GM19025 (cell line): ENCODE data around the gene ASCL2.
"Not testable (repeated sequence)": the region's sequence is repeated elsewhere in the genome, so short reads cannot be mapped to it uniquely, and the experiment has no call there.

Experiments used
- ATAC-seq: cut with Tn5 transposase; IDR thresholded peaks from one replicate; pipeline ENCODE4 v1.9.1; 2021; ENCODE audit warnings: mild to moderate bottlenecking, low read depth, moderate library complexity; ENCODE audit not compliant: unreplicated experiment

The ASCL2 gene

DNA sequence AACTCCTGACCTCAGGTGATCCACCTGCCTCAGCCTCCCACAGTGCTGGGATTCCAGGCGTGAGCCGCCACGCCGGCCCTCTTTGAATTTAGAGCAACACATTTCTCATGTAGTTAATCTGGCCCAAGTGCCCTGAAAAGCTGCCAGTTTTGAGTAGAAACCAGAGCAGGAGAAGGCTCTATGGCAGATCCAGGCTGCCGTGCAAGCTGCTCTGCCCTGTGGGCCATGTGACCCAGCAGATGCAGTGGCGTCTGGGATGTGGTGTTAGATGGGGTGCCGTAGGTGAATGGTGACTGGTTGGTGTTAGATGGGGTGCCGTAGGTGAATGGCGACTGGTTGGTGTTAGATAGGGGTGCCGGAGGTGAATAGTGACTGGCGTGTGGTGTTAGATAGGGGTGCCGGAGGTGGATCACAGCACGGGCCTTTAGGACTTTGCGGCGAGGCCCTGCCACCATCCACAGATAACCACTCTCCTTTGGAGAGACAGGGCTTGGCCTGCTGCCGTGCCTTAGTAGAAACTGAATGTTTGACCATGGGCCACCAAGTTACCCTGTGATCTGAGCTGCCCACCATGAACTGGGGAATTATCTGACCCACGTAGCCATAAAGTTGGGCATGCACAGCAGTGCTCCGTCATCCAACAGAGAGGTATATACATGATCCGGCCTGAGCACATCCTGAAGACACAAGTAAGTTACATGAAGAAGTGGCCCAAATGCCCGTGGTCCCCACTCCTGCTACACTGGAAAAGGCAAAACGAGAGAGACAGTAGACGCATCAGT, 32.7 kb downstream of the ASCL2 start:
- ATAC-seq = no peak

DNA sequence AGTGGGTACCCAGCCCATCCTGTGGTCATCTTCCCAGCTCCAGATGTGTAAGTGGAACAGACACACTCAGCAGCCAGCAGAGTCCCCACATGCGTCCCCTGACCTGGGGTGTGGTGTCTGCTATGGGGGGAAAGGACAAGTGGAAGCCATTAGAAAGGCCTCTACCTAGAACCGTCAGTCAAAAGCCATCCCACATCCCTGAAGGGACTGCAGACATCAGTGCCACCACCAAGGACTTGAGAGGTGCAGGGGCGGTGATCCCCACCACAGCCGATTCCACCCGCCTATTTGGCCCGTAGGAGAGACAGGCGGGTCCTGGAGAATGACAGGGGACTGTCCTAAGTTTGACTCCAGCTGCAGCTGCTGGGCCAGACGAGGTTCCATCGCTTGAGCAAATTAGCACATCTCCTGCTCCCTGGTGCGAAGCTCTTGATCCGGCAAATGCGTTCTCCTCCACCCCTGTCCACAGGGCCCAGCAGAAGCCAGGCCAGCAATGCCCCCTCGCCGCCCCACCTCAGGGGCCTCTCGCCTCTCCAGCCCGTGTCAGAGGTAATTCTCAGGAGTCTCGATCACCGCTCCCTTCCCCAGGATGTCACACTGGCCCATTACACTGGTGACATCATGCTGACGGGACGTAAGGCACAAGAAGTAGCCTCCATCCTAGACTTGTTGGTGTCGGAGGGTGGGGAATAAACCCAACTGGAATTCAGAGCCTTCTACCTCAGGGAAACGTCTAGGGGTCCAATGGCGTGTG, 33.8 kb downstream of the ASCL2 start:
- ATAC-seq = not testable (repeated sequence)

DNA sequence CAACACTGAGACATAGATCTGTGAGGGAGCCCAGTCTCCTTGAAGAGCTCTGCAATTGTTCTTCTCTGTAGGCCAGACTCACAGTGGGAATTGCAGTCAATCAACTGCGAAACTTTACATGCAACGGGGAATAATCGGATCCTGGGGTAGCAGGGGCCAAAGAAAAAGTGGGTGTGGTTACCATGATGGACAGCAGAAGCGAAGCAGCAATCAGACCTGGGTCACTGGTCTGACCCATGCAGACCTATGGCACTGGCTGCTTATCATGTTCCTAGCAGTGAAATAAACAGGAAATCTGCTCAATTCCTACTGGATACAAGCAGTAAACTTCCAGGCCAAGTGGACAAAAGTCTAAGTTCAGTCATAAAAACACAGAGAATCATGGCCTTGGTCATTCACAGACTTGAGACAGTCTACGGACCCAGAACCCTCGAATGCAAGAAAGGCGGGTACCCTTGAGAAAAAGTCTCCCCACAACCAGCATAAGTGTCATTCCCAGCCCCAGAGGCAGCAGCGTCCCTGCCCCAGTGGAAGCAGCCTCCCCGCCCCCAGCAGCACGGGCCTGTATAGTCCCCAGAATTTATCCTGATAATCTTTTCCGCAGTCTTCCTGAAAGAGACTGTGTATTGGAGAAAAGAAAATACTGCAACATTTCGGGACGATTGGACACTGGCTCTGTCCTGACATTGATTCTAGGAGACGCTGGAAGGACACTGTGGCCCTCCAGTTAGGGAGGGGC, 34.6 kb downstream of the ASCL2 start:
- ATAC-seq = no peak

- no peak for ATAC-seq
Measured at GRCh38 chr11:2234963-2235362, 35.4 kb downstream of the ASCL2 start.

DNA sequence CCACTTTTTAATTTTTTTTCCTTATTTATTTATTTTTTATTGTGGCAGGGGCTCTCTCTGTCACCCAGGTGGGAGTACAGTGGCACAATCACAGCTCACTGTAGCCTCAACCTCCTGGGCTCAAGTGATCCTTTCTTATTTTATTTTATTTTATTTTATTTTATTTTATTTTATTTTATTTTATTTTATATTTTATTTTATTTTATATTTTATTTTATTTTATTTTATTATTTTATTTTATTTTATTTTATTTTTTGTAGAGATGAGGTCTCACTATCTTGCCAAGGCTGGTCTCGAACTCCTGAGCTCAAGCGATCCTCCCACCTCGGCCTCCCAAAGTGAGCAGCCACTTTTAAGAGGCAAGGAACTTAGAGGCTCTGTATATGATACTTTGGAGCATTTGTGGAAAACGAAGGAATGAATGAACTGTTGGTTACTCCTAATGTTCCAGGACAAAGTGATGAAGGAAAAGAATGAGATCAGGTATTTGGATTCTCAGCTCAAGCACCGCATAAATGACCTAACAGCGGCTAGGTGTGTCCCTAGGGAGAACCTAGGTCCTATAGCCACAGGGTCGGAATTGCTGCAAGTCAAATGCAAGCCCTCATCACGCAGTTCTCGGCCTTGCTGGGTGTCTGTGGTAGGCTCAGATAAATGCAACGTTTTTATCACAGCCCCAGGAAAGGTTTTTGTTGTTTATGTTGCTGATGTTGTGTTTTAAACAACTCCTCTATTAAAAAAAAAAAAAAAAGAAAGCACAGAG, 36.5 kb downstream of the ASCL2 start:
- no peak for ATAC-seq

- ATAC-seq = no peak
Measured at GRCh38 chr11:2229713-2230297, 40.6 kb downstream of the ASCL2 start.

DNA sequence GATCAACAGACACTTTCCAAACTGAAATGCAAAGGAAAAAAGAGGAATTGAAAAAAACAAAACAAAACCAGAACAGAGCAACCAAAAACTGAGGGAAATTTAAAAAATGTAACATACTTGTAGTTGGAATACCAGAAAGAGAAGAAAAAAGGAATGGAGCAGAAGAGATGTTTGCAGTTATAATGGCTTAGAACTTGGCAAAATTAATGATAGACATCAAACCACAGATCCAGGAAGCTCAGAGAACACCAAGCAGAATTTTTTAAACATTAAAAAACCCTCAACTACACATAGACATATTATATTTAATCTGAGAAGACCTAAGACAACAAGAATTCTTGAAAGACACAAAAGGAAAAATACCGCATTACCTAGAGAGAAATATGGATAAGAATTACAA, 46.1 kb downstream of the ASCL2 start:
- ATAC-seq = no peak

DNA sequence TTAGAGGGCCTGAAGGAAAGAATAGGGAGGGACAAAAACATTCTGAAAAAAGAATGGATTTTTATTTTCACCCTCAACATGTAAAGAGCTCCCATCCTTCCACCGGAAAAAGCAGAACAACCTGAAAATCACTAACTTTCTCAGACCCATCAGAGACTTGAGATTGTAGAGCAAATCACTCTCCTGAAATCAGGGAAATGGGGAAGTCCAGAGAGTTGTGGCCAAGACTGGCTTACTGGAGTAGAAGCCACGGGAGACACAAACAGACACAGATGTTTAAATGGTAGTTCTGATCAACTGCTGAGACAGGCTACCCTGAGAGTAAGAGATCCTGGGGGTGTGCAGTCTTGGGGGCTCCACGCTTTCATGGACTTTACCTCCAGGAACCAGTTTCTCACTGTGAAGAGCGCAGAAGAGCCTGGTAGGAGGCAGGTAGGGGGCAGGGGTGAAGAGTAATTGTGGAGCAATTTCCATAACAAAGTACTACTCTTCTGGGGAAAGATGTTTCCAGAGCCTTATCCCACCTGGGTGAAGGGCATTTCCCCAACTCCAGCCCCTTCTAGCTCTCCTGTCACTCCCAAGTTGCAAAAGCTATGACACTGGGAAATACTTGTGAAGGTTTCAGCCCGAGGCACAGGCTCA, 47.1 kb downstream of the ASCL2 start:
- ATAC-seq = no peak

GRCh38 chr11:2222451-2222850, 47.9 kb downstream of the ASCL2 start:
- no peak for ATAC-seq

DNA sequence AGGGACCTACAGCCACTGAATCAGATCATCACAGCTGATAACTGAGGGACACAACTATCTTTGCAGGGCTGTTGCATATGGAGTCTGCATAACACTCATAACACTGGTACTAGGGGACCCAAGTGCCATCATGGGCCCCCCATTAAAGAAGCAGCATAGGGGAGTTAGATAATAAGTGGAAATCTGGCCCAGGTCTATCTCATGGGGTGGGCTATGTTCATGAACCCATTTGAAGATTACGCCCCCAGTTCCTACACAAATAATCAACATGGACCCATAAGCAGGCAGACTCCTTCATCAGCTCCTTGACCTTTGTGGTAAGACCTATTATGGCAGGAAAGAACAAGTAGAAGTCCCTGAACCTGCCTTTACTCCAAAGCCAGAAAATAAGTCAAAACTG, 48.8 kb downstream of the ASCL2 start:
- no peak for ATAC-seq

DNA sequence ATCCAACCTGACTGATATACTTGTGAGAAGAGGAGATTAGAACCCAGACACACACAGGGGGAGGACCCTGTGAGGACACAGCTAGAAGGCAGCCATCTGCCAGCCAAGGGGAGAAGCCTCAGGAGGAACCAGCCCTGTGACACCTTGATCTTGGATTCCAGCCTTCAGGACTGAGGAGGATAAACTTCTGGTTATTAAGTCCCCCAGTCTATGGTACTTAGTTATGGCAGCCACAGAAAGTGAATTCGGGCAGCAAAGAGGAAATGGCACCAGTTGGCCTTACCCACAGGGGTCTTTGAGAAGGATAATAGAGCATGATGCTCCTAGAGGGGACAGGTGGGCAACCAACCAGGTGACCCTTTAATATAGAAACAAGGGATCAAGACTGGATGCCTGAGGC, 49.4 kb downstream of the ASCL2 start:
- no peak for ATAC-seq

- no peak for ATAC-seq
Measured at GRCh38 chr11:2220173-2220771, 50.1 kb downstream of the ASCL2 start.

GRCh38 chr11:2219318-2220017, 50.9 kb downstream of the ASCL2 start:
- no peak for ATAC-seq
